HFFc6 (cell line): ENCODE data around the gene BCLAF1. TPM values are rescaled to one million over a fixed set of nuclear protein-coding genes. Genes with fewer than 3 reads are reported as not detected.

ENCODE experiments used
- DNase-seq: peaks from one replicate; pipeline ENCODE4 v3.0.0-alpha.2; 2018
- H3K27ac Mint-ChIP-seq: 2 replicates; pipeline ENCODE4 v1.8.0; 2020; ENCODE audit warnings: mild to moderate bottlenecking, mixed read lengths
- H3K27me3 Mint-ChIP-seq: 2 replicates; pipeline ENCODE4 v1.8.0; 2021; ENCODE audit warnings: mild to moderate bottlenecking, moderate library complexity, mixed read lengths; ENCODE audit not compliant: insufficient read depth
- H3K36me3 Mint-ChIP-seq: 2 replicates; pipeline ENCODE4 v1.8.0; 2021; ENCODE audit warnings: low read depth, mixed read lengths
- H3K4me1 Mint-ChIP-seq: 2 replicates; pipeline ENCODE4 v1.8.0; 2020; ENCODE audit warnings: low read depth, mixed read lengths
- H3K4me3 Mint-ChIP-seq: 2 replicates; pipeline ENCODE4 v1.8.0; 2020; ENCODE audit warnings: mild to moderate bottlenecking, moderate library complexity, mixed read lengths
- H3K9me3 Mint-ChIP-seq: 2 replicates; pipeline ENCODE4 v1.8.0; 2020; ENCODE audit warnings: mild to moderate bottlenecking, mixed read lengths
- CTCF ChIP-seq: fragments of 200-600 bp; sonication (generic); IDR thresholded peaks from 2 replicates; pipeline ENCODE4 v1.5.0; 2021; ENCODE audit warnings: antibody characterized with exemption, mild to moderate bottlenecking
- total RNA-seq, 6 experiments: library from RNA; stranded (reverse); fragmentation: NEBNext Ultra II Directional; extraction: Animal tissue kit (Norgen Biotek cat#: 25700); gene quantifications; 2 replicates in 1 of 6; 3 replicates in 5 of 6; pipeline ENCODE4 v1.2.3, GENCODE V29; 2021

Gene BCLAF1
- total RNA-seq, 6 experiments from 2014 or later: 136 to 164 (median 153) TPM

GRCh38 chr6:136330634-136331033 lies 41.0 kb upstream of the BCLAF1 start:
- H3K9me3 Mint-ChIP-seq: no peaks in the 10 kb centered on the region
- H3K27ac Mint-ChIP-seq: no peak overlapping the region
- H3K36me3 Mint-ChIP-seq: no peaks in the 10 kb centered on the region
- H3K4me1 Mint-ChIP-seq: no peaks in the 10 kb centered on the region
- no peak for TF ChIP-seq CTCF
- no peak overlapping the region for H3K4me3 Mint-ChIP-seq
- H3K27me3 Mint-ChIP-seq: peaks cover 13% of the 10 kb centered on the region
- no peak for DNase-seq

- H3K4me3 Mint-ChIP-seq: no peak overlapping the region
- H3K9me3 Mint-ChIP-seq: no peaks in the 10 kb centered on the region
- H3K36me3 Mint-ChIP-seq: no peaks in the 10 kb centered on the region
- no peak for TF ChIP-seq CTCF
- peaks cover 7% of the 10 kb centered on the region for H3K27me3 Mint-ChIP-seq
- DNase-seq: no peak
- no peak overlapping the region for H3K27ac Mint-ChIP-seq
- H3K4me1 Mint-ChIP-seq: no peaks in the 10 kb centered on the region
Measured at GRCh38 chr6:136326038-136326553, 36.5 kb upstream of the BCLAF1 start.

- no peaks in the 10 kb centered on the region for H3K4me1 Mint-ChIP-seq
- H3K27ac Mint-ChIP-seq: no peak overlapping the region
- peaks cover 6% of the 10 kb centered on the region for H3K27me3 Mint-ChIP-seq
- H3K9me3 Mint-ChIP-seq: no peaks in the 10 kb centered on the region
- DNase-seq: no peak
- no peak for TF ChIP-seq CTCF
- no peaks in the 10 kb centered on the region for H3K36me3 Mint-ChIP-seq
- no peak overlapping the region for H3K4me3 Mint-ChIP-seq
Measured at GRCh38 chr6:136324686-136325380, 35.2 kb upstream of the BCLAF1 start.

GRCh38 chr6:136323431-136324112 lies 33.9 kb upstream of the BCLAF1 start:
- TF ChIP-seq CTCF: no peak
- Mint-ChIP-seq H3K9me3 (no peaks in the 10 kb centered on the region), H3K4me3 (no peak overlapping the region), H3K27me3 (peaks cover 2% of the 10 kb centered on the region; the same call in 1 of the 2 replicates), H3K4me1 (no peaks in the 10 kb centered on the region; the same call in 1 of the 2 replicates), H3K36me3 (no peaks in the 10 kb centered on the region), H3K27ac (no peak overlapping the region)
- DNase-seq: no peak

- Mint-ChIP-seq H3K4me1 (no peaks in the 10 kb centered on the region; the same call in 1 of the 2 replicates), H3K27me3 (no peaks in the 10 kb centered on the region; the same call in 1 of the 2 replicates), H3K9me3 (no peaks in the 10 kb centered on the region), H3K27ac (no peak overlapping the region), H3K4me3 (no peak overlapping the region), H3K36me3 (no peaks in the 10 kb centered on the region)
- no peak for DNase-seq
- TF ChIP-seq CTCF: no peak
Measured at GRCh38 chr6:136319732-136320131, 30.1 kb upstream of the BCLAF1 start.
